Fibroblast of lung (primary cell): ENCODE measurements around the gene LSR. TPM values are rescaled to one million over a fixed set of nuclear protein-coding genes. Genes with fewer than 3 reads are reported as not detected.

Experiments used
- DNase-seq, 2 donors: peaks; one replicate each; pipeline versions ENCODE4 v3.0.0 to v3.0.0-alpha.2; 2010; ENCODE audit warnings: low read depth in 2 of 2
- H2AFZ ChIP-seq: 2 replicates; pipeline ENCODE4 v1.5.1; 2012; ENCODE audit warnings: low read length, control low read depth, inconsistent platforms
- H3K27ac ChIP-seq: 2 replicates; pipeline ENCODE4 v1.5.1; 2011; ENCODE audit warnings: low read length, control low read depth; ENCODE audit not compliant: insufficient read depth
- H3K27me3 ChIP-seq: 2 replicates; pipeline ENCODE4 v1.5.1; 2011; ENCODE audit warnings: mild to moderate bottlenecking, low read length; ENCODE audit not compliant: control insufficient read depth, insufficient read depth
- H3K36me3 ChIP-seq: 2 replicates; pipeline ENCODE4 v1.5.1; 2011; ENCODE audit warnings: low read length; ENCODE audit not compliant: control insufficient read depth, insufficient read depth
- H3K4me1 ChIP-seq: 2 replicates; pipeline ENCODE4 v1.5.1; 2011; ENCODE audit warnings: low read length; ENCODE audit not compliant: control insufficient read depth, insufficient read depth; ENCODE audit errors: extremely low read depth
- H3K4me2 ChIP-seq: 2 replicates; pipeline ENCODE4 v1.5.1; 2011; ENCODE audit warnings: low read length, control low read depth; ENCODE audit not compliant: insufficient read depth; ENCODE audit errors: extremely low read depth
- H3K4me3 ChIP-seq, 4 experiments: fragments of 200-600 bp in 1 of 4; sonication (generic) in 1 of 4; replicated peaks in 1 of 4; 2 replicates each; pipeline ENCODE4 v1.5.1; 2011 to 2016; ENCODE audit warnings: low read length in 4 of 4, low read depth in 3 of 4, mild to moderate bottlenecking in 3 of 4, control low read depth in 2 of 4, inconsistent platforms in 1 of 4, mixed read lengths in 1 of 4; ENCODE audit not compliant: insufficient read depth in 1 of 4; ENCODE audit errors: control extremely low read depth in 1 of 4
- H3K79me2 ChIP-seq: 2 replicates; pipeline ENCODE4 v1.5.1; 2012; ENCODE audit warnings: mild to moderate bottlenecking, low read length, inconsistent platforms; ENCODE audit not compliant: control insufficient read depth, insufficient read depth
- H3K9ac ChIP-seq: 2 replicates; pipeline ENCODE4 v1.5.1; 2011; ENCODE audit warnings: mild to moderate bottlenecking, low read length, control low read depth; ENCODE audit not compliant: insufficient read depth
- H3K9me3 ChIP-seq: 2 replicates; pipeline ENCODE4 v1.5.1; 2012; ENCODE audit warnings: low read depth, low read length; ENCODE audit not compliant: control insufficient read depth, insufficient read depth
- H4K20me1 ChIP-seq: 2 replicates; pipeline ENCODE4 v1.5.1; 2011; ENCODE audit warnings: low read length; ENCODE audit not compliant: control insufficient read depth, insufficient read depth; ENCODE audit errors: extremely low read depth
- EZH2 ChIP-seq: IDR thresholded peaks from 2 replicates; pipeline ENCODE4 v1.5.1; 2012; ENCODE audit warnings: low read length, control low read depth, mild to moderate bottlenecking; ENCODE audit errors: missing control alignments
- polyA plus RNA-seq, 2 donors: library from polyadenylated mRNA; depleted of rRNA in 1 of 2; stranded (reverse) in 1 of 2; unstranded in 1 of 2; fragments of >200 nt; gene quantifications; 2 replicates each; pipeline ENCODE4 v1.2.1, GENCODE V29; 2011 to 2012; ENCODE audit warnings: missing spikeins in 1 of 2
- total RNA-seq: library from RNA; depleted of rRNA; stranded (reverse); fragments of >200 nt; gene quantifications from 2 replicates; pipeline ENCODE4 v1.2.1, GENCODE V29; 2014
- TF ChIP-seq, protein P1 (sequence below), 2 donors: IDR thresholded peaks in 1 of 2; conservative IDR thresholded peaks in 1 of 2; 1 replicate in 1 of 2; 2 replicates in 1 of 2; pipeline ENCODE4 v1.5.1; 2011 to 2012; ENCODE audit warnings: low read length in 2 of 2, control low read depth in 1 of 2, inconsistent platforms in 1 of 2, low read depth in 1 of 2, mild to moderate bottlenecking in 1 of 2

Gene LSR
- total and polyA plus RNA-seq, 2 donors (not counting 1 experiment from before 2014, with no cell fraction given), result 0.31 to 0.33 TPM

GRCh38 chr19:35208121-35208520 lies 40.7 kb upstream of the LSR start:
- H4K20me1 ChIP-seq, result no peaks in the 10 kb centered on the region
- no peak overlapping the region for H3K4me2 ChIP-seq
- no peaks in the 10 kb centered on the region for H3K36me3 ChIP-seq
- no peak for DNase-seq
- H3K4me3 ChIP-seq, result no peak overlapping the region
- TF ChIP-seq, protein P1, sequence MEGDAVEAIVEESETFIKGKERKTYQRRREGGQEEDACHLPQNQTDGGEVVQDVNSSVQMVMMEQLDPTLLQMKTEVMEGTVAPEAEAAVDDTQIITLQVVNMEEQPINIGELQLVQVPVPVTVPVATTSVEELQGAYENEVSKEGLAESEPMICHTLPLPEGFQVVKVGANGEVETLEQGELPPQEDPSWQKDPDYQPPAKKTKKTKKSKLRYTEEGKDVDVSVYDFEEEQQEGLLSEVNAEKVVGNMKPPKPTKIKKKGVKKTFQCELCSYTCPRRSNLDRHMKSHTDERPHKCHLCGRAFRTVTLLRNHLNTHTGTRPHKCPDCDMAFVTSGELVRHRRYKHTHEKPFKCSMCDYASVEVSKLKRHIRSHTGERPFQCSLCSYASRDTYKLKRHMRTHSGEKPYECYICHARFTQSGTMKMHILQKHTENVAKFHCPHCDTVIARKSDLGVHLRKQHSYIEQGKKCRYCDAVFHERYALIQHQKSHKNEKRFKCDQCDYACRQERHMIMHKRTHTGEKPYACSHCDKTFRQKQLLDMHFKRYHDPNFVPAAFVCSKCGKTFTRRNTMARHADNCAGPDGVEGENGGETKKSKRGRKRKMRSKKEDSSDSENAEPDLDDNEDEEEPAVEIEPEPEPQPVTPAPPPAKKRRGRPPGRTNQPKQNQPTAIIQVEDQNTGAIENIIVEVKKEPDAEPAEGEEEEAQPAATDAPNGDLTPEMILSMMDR (conservative IDR thresholded peaks at IDR 0.05 in 1 of 2, IDR thresholded peaks at IDR 0.05 in 1 of 2; ENCODE audit: low read depth in 1 of 2, low read length in 2 of 2), result no peak
- TF ChIP-seq EZH2, result no peak
- no peaks in the 10 kb centered on the region for H3K9me3 ChIP-seq
- H2AFZ ChIP-seq, result no peak overlapping the region
- no peak overlapping the region for H3K27ac ChIP-seq
- no peaks in the 10 kb centered on the region for H3K27me3 ChIP-seq
- no peaks in the 10 kb centered on the region for H3K4me1 ChIP-seq
- H3K9ac ChIP-seq, result no peak overlapping the region
- no peaks in the 10 kb centered on the region for H3K79me2 ChIP-seq

- peaks cover 8% of the 10 kb centered on the region for H3K4me1 ChIP-seq
- no peak overlapping the region for H3K4me2 ChIP-seq
- no peaks in the 10 kb centered on the region for H3K27me3 ChIP-seq
- no peaks in the 10 kb centered on the region for H3K9me3 ChIP-seq
- H3K4me3 ChIP-seq, result no peak overlapping the region
- H3K79me2 ChIP-seq, result no peaks in the 10 kb centered on the region
- TF ChIP-seq EZH2, result no peak
- TF ChIP-seq, protein P1 (conservative IDR thresholded peaks at IDR 0.05 in 1 of 2, IDR thresholded peaks at IDR 0.05 in 1 of 2; ENCODE audit: low read depth in 1 of 2, low read length in 2 of 2), result no peak
- no peak overlapping the region for H3K9ac ChIP-seq
- H3K36me3 ChIP-seq, result no peaks in the 10 kb centered on the region
- H2AFZ ChIP-seq, result no peak overlapping the region
- DNase-seq, result no peak
- no peak overlapping the region for H3K27ac ChIP-seq
- H4K20me1 ChIP-seq, result no peaks in the 10 kb centered on the region
Measured at GRCh38 chr19:35209646-35210045, 39.2 kb upstream of the LSR start.

- no peaks in the 10 kb centered on the region for H4K20me1 ChIP-seq
- peaks cover 8% of the 10 kb centered on the region for H3K4me1 ChIP-seq
- no peak for DNase-seq
- no peaks in the 10 kb centered on the region for H3K36me3 ChIP-seq
- no peak overlapping the region for H2AFZ ChIP-seq
- H3K9me3 ChIP-seq, result no peaks in the 10 kb centered on the region
- H3K27me3 ChIP-seq, result no peaks in the 10 kb centered on the region
- H3K9ac ChIP-seq, result no peak overlapping the region
- no peak for TF ChIP-seq EZH2
- TF ChIP-seq, protein P1 (conservative IDR thresholded peaks at IDR 0.05 in 1 of 2, IDR thresholded peaks at IDR 0.05 in 1 of 2; ENCODE audit: low read depth in 1 of 2, low read length in 2 of 2), result no peak
- no peak overlapping the region for H3K4me2 ChIP-seq
- H3K4me3 ChIP-seq, result no peak overlapping the region
- no peak overlapping the region for H3K27ac ChIP-seq
- H3K79me2 ChIP-seq, result no peaks in the 10 kb centered on the region
Measured at GRCh38 chr19:35211545-35212230, 37.1 kb upstream of the LSR start.
